BLaER1 (cell line): Measurements from ENCODE around the gene CAVIN3.
"Not testable (repeated sequence)": the region's sequence is repeated elsewhere in the genome, so short reads cannot be mapped to it uniquely, and the experiment has no call there.

Source experiments
- H3K27ac ChIP-seq: shearing (Covaris generic); formaldehyde crosslinking; 2 replicates; pipeline ENCODE4 v1.8.1; 2022
- H3K27me3 ChIP-seq: shearing (Covaris generic); formaldehyde crosslinking; 2 replicates; pipeline ENCODE4 v1.8.1; 2022
- H3K36me3 ChIP-seq: shearing (Covaris generic); formaldehyde crosslinking; 2 replicates; pipeline ENCODE4 v1.8.1; 2022
- H3K4me1 ChIP-seq: shearing (Covaris generic); formaldehyde crosslinking; 2 replicates; pipeline ENCODE4 v1.8.1; 2022
- H3K4me2 ChIP-seq: shearing (Covaris generic); formaldehyde crosslinking; 2 replicates; pipeline ENCODE4 v1.8.1; 2022
- H3K4me3 ChIP-seq: shearing (Covaris generic); formaldehyde crosslinking; 2 replicates; pipeline ENCODE4 v1.8.1; 2022
- H3K9ac ChIP-seq: shearing (Covaris generic); formaldehyde crosslinking; 2 replicates; pipeline ENCODE4 v1.8.1; 2022
- H3K9me3 ChIP-seq: shearing (Covaris generic); formaldehyde crosslinking; 2 replicates; pipeline ENCODE4 v1.8.1; 2022
- H4K20me1 ChIP-seq: shearing (Covaris generic); formaldehyde crosslinking; 2 replicates; pipeline ENCODE4 v1.8.1; 2022
- Cebpa-rat ChIP-seq: shearing (Covaris generic); IDR thresholded peaks from 2 replicates; pipeline ENCODE4 v1.8.1; 2022

The CAVIN3 gene

DNA sequence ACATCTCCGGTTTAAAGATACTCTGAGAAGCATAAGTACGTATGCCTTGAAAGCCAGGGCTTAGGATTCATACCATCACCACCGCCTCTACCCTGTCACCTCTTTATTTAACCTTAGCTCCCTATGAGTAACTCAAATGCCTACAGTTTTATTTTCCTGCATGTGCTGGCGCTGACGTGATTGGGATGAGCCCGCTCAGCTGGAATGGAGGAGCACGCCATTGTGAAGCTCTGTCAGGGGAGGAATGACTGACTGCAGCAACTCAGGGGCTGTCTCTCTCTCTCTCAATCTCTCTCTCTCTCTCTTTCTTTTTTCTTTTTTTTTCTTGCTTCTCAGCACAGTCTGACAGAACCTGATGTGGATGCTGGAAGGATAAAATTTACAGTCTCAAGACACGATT is 12.4 kb downstream of the CAVIN3 start:
- no peaks in the 10 kb centered on the region for H3K36me3 ChIP-seq
- TF ChIP-seq Cebpa-rat: no peak
- no peak overlapping the region for H3K4me3 ChIP-seq
- H3K9ac ChIP-seq: no peak overlapping the region
- no peaks in the 10 kb centered on the region for H4K20me1 ChIP-seq
- no peaks in the 10 kb centered on the region for H3K9me3 ChIP-seq
- H3K4me2 ChIP-seq: no peak overlapping the region
- no peak overlapping the region for H3K27ac ChIP-seq
- H3K4me1 ChIP-seq: no peaks in the 10 kb centered on the region
- H3K27me3 ChIP-seq: no peaks in the 10 kb centered on the region

DNA sequence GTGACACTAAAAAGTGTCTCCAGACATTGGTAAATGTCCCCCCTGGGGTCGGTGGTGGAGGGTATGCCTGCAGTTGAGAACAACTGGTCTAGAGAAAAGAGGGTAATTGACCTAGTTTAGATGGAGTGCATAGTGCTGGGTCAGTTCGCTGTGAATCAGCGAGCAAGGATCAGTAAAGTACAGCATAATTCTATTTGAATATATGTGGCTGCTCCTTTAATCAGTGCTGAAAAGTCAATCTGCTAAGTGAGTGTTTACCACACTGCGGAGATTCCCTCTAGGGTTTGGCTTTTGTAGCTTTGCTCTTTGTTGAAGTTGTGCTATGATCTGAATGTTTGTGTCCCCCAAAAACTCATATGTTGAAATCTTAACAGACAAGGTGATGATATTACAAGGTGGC is 15.0 kb downstream of the CAVIN3 start:
- H3K36me3 ChIP-seq: no peaks in the 10 kb centered on the region
- H3K9ac ChIP-seq: no peak overlapping the region
- no peak for TF ChIP-seq Cebpa-rat
- no peaks in the 10 kb centered on the region for H3K9me3 ChIP-seq
- no peaks in the 10 kb centered on the region for H3K4me1 ChIP-seq
- no peaks in the 10 kb centered on the region for H3K27me3 ChIP-seq
- no peak overlapping the region for H3K4me3 ChIP-seq
- H4K20me1 ChIP-seq: no peaks in the 10 kb centered on the region
- no peak overlapping the region for H3K4me2 ChIP-seq
- no peak overlapping the region for H3K27ac ChIP-seq

DNA sequence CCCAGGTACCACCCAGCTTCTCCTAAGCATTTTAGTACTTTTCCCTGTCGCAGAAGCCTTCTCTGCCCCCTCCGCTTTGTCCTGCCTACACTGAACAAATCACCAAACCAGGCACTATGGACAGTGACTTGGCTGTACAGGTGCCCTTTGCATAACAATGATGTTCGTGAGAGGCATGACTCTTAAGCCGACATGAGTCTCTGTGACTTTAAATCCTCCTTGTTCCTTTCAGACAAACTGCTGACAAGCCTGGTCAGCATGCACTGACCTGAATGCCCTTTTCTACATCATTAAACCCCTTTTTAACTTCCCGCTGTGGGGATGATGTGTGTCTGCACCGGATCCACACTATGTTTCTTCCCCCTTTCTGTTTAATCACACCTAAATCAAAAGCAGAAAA is 16.6 kb downstream of the CAVIN3 start:
- Histone ChIP-seq H3K9ac (no peak overlapping the region), H3K9me3 (no peaks in the 10 kb centered on the region), H3K4me1 (no peaks in the 10 kb centered on the region), H4K20me1 (no peaks in the 10 kb centered on the region), H3K27ac (no peak overlapping the region), H3K4me3 (no peak overlapping the region), H3K36me3 (no peaks in the 10 kb centered on the region), H3K27me3 (no peaks in the 10 kb centered on the region), H3K4me2 (no peak overlapping the region)
- no peak for TF ChIP-seq Cebpa-rat

DNA sequence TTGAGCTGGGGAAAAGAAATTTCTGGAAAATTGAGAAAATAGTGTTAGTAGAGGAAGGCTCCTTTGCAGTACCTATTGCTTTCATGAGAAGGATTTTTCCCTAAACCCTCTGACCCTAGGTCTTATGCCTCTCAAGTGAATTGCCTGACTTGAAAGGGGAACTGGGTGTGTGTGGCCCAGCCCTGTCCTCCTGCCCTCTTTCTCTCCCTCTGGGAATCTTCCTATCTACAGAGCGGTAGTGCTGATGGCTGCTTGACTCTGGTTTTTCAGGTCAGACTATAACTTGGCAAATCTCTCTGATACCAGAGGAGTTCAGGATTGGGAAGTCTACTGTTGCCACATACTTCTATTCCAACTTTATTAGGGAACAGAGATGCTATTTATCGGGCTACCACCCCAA is 19.2 kb downstream of the CAVIN3 start:
- Histone ChIP-seq H3K4me3 (no peak overlapping the region), H3K27ac (no peak overlapping the region), H4K20me1 (no peaks in the 10 kb centered on the region), H3K36me3 (no peaks in the 10 kb centered on the region), H3K27me3 (no peaks in the 10 kb centered on the region), H3K9ac (no peak overlapping the region), H3K9me3 (no peaks in the 10 kb centered on the region), H3K4me2 (no peak overlapping the region), H3K4me1 (no peaks in the 10 kb centered on the region)
- TF ChIP-seq Cebpa-rat: no peak

DNA sequence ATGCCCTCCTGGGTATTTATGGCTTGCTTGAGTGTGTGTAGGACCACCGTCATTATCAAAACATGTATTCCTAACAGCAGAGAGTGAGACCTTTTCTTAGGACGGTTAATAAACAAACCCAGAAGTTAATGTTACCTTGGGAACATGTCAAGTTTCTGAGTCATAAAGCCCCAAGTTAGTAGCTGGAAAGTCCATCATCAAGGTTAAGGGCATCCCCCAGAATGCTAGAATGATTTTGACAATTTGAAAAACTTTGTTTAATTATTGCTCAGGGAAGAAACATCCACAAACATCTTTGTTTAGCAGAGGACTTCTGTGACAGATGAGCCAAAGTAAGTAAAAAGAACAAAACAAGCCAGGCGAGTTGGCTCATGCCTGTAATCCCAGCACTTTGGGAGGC is 20.0 kb downstream of the CAVIN3 start:
- no peak for TF ChIP-seq Cebpa-rat
- Histone ChIP-seq H3K4me1 (no peaks in the 10 kb centered on the region), H3K9ac (no peak overlapping the region), H3K4me2 (no peak overlapping the region), H3K36me3 (no peaks in the 10 kb centered on the region), H4K20me1 (no peaks in the 10 kb centered on the region), H3K4me3 (no peak overlapping the region), H3K27ac (no peak overlapping the region), H3K9me3 (no peaks in the 10 kb centered on the region), H3K27me3 (no peaks in the 10 kb centered on the region)

DNA sequence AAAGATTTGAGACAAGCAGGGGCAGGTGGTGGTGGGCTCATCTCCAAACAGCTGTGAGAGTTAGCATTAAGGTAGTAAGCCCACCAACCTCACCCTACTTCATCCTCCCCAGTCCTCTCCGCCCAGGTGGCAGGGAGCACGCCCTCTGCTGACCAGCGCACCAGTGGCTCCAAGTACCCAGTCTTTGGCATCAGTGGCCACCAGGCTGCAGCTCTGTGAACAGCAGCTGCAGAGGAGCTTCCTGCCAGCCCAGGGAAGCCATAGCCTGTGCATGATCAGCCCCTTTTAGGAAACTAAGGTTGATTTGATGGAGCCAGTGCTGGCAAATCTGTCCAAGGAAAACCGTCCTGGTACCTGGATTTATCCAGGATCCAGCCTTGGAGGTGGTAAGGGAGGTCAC is 21.7 kb downstream of the CAVIN3 start:
- no peaks in the 10 kb centered on the region for H3K27me3 ChIP-seq
- no peak for TF ChIP-seq Cebpa-rat
- H3K4me2 ChIP-seq: no peak overlapping the region
- no peaks in the 10 kb centered on the region for H3K9me3 ChIP-seq
- no peaks in the 10 kb centered on the region for H4K20me1 ChIP-seq
- H3K27ac ChIP-seq: no peak overlapping the region
- no peak overlapping the region for H3K4me3 ChIP-seq
- no peaks in the 10 kb centered on the region for H3K36me3 ChIP-seq
- H3K4me1 ChIP-seq: no peaks in the 10 kb centered on the region
- H3K9ac ChIP-seq: no peak overlapping the region

DNA sequence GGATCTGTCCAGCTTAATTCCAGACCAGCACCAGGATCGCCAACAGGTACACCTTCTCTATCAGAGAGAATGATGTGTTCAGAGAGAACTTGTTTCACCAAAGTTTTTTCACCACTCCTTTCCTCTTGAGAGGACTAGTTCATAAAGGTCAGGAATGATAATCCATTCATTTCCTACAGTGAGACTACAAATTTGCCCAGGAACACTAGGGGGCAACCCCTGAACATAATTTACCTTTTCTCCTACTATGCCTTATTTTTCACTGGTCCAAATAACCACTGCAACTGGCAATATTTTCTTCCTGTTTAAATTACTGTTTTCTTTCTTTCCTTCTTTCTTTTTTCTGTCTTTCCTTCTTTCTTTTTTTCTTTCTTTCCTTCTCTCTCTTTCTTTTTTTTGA is 22.5 kb downstream of the CAVIN3 start:
- H3K4me3 ChIP-seq: no peak overlapping the region
- H3K9ac ChIP-seq: no peak overlapping the region
- no peaks in the 10 kb centered on the region for H3K36me3 ChIP-seq
- no peak for TF ChIP-seq Cebpa-rat
- H3K27ac ChIP-seq: no peak overlapping the region
- no peaks in the 10 kb centered on the region for H3K9me3 ChIP-seq
- no peaks in the 10 kb centered on the region for H3K4me1 ChIP-seq
- no peaks in the 10 kb centered on the region for H4K20me1 ChIP-seq
- no peak overlapping the region for H3K4me2 ChIP-seq
- H3K27me3 ChIP-seq: no peaks in the 10 kb centered on the region

DNA sequence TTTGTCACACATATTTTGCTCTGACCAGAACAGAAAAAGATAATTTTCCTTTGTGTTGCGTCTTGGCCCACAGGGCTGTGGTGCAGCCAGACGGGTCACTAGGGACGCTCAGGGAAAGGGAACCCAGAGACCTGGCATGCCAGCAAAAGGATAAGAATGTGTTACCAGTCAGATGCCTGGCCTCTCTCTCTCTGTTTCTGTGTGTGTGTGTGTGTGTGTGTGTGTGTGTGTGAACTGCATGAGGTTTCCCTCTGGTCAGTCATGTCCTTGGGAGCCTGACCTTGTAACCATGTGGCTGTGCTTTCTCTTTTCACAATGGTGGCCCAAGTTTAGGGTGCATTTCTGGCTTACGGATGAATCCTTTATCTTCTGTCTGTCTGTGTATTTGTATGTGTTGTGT is 35.3 kb downstream of the CAVIN3 start:
- Histone ChIP-seq H3K4me1 (no peaks in the 10 kb centered on the region), H3K4me2 (no peak overlapping the region), H3K36me3 (no peaks in the 10 kb centered on the region), H3K27me3 (no peaks in the 10 kb centered on the region), H3K9me3 (no peaks in the 10 kb centered on the region), H4K20me1 (no peaks in the 10 kb centered on the region), H3K9ac (no peak overlapping the region), H3K4me3 (no peak overlapping the region), H3K27ac (no peak overlapping the region)
- TF ChIP-seq Cebpa-rat: no peak

DNA sequence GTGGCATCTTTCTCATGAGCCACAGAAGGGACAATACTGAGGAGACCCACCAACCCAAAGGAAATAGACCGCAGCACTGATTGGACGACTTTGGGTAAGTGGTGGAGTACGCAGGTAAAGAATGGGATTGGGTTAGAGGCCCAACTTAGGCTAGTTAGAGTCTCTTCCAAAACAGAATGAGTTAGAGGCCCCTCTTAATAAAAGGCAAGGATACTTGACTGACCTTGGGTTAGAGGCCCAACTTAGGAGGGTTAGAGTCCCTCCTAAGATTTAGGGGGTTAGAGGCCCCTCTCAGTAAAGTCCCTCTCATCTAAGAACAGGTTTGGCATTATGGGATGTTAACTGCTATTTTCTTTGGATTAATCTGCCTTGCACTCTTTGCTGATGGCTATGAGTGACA is 36.1 kb downstream of the CAVIN3 start:
- Histone ChIP-seq H3K36me3 (no peaks in the 10 kb centered on the region), H3K27me3 (no peaks in the 10 kb centered on the region)

DNA sequence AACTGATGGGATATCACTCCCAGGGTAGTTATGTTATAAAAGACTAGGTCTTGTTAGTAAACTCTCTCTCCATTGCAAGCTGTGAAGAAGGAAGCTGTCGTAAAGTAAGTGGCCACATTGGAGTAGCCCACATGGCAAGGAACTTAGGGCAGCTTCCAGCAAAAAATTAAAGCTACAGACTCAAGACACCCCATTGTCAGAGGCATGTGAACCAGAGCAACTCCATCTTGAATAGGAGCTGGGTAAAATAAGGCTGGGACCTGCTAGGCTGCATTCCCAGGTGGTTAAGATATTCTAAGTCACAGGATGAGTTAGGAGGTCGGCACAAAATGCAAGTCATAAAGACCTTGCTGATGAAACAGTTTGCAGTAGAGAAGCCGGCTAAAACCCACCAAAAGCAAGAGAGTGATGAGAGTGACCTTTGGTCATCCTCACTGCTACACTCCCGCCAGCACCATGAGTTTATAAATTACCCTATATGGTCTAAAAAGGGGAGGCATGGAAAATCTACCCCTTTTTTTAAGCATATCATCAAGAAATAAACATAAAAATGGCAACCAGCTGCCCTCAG is 36.8 kb downstream of the CAVIN3 start:
- H3K4me2 ChIP-seq: no peak overlapping the region
- no peaks in the 10 kb centered on the region for H3K36me3 ChIP-seq
- H3K9me3 ChIP-seq: no peaks in the 10 kb centered on the region
- H4K20me1 ChIP-seq: no peaks in the 10 kb centered on the region
- no peaks in the 10 kb centered on the region for H3K4me1 ChIP-seq
- no peak for TF ChIP-seq Cebpa-rat
- H3K9ac ChIP-seq: no peak overlapping the region
- H3K27ac ChIP-seq: no peak overlapping the region
- no peak overlapping the region for H3K4me3 ChIP-seq
- H3K27me3 ChIP-seq: no peaks in the 10 kb centered on the region

More for the DNA sequence above, 36.1 kb downstream of the CAVIN3 start:
- Histone ChIP-seq H3K9me3 (no peaks in the 10 kb centered on the region), H4K20me1 (no peaks in the 10 kb centered on the region), H3K27ac (no peak overlapping the region), H3K4me3 (no peak overlapping the region), H3K4me1 (no peaks in the 10 kb centered on the region), H3K9ac (no peak overlapping the region), H3K4me2 (no peak overlapping the region)
- no peak for TF ChIP-seq Cebpa-rat

DNA sequence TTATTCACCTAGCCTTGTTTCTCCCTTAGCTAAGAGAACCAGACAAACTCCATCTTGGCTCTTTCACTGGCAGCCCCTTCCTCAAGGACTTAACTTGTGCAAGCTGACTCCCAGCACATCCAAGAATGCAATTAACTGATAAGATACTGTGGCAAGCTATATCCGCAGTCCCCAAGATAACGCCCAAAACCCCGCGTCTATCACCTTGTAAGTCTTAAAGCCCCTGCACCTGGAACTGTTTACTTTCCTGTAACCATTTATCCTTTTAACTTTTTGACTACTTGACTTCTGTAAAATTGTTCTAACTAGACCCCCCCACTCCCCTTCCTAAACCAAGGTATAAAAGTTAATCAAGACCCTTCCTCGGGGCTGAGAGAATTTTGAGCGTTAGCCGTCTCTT is 39.5 kb downstream of the CAVIN3 start:
- H3K27me3 ChIP-seq, H3K36me3 ChIP-seq, H3K27ac ChIP-seq, H3K4me1 ChIP-seq, H4K20me1 ChIP-seq, H3K4me2 ChIP-seq, H3K4me3 ChIP-seq, H3K9ac ChIP-seq, H3K9me3 ChIP-seq: not testable (repeated sequence)
